Activated naive CD4-positive, alpha-beta T cell treated with anti-CD3 and anti-CD28 coated beads, Interleukin-2, amount 50 U/mL, for 72 hours (primary cell): ENCODE results near the gene TLK2. TPM values are rescaled to one million over a fixed set of nuclear protein-coding genes. Genes with fewer than 3 reads are reported as not detected.
A peak's percentile ranks its signal among the peaks of the same experiment; 100 is the strongest.

ENCODE experiments used
- ATAC-seq, 2 donors: fragments of 150-1000 bp; cut with Tn5 transposase; 2 replicates each; pipeline ENCODE4 v1.10.0; 2021; ENCODE audit warnings: mild to moderate bottlenecking in 2 of 2, moderate library complexity in 2 of 2
- DNase-seq, 2 donors: peaks; one replicate each; pipeline ENCODE4 v3.0.0; 2021 to 2022; ENCODE audit warnings: low spot score in 2 of 2
- H3K27ac Mint-ChIP-seq, 2 donors: one replicate each; pipeline ENCODE4 v1.8.0; 2022; ENCODE audit warnings: mild to moderate bottlenecking in 2 of 2, mixed read lengths in 2 of 2
- H3K36me3 Mint-ChIP-seq, 2 donors: one replicate each; pipeline ENCODE4 v1.8.0; 2022; ENCODE audit warnings: mixed read lengths in 2 of 2
- H3K9me3 Mint-ChIP-seq, 2 donors: one replicate each; pipeline ENCODE4 v1.8.0; 2022; ENCODE audit warnings: mixed read lengths in 2 of 2
- total RNA-seq, 2 donors: library from RNA; stranded (reverse); gene quantifications; one replicate each; pipeline ENCODE4 v1.2.3, GENCODE V29; 2022

Gene TLK2
- total RNA-seq, 2 donors from 2014 or later = 40.7 to 44.4 TPM

GRCh38 chr17:62648251-62648955 is 169.8 kb downstream of the TLK2 start:
- Mint-ChIP-seq H3K9me3 (no peaks in the 10 kb centered on the region), H3K27ac (no peak overlapping the region), H3K36me3 (no peaks in the 10 kb centered on the region)
- no peak for ATAC-seq
- DNase-seq = no peak

GRCh38 chr17:62648956-62649294 is 170.3 kb downstream of the TLK2 start:
- no peak for DNase-seq
- no peaks in the 10 kb centered on the region for H3K36me3 Mint-ChIP-seq
- no peak for ATAC-seq
- no peak overlapping the region for H3K27ac Mint-ChIP-seq
- H3K9me3 Mint-ChIP-seq = no peaks in the 10 kb centered on the region

- ATAC-seq = no peak
Measured at GRCh38 chr17:62649570-62649969, 170.9 kb downstream of the TLK2 start.

DNA sequence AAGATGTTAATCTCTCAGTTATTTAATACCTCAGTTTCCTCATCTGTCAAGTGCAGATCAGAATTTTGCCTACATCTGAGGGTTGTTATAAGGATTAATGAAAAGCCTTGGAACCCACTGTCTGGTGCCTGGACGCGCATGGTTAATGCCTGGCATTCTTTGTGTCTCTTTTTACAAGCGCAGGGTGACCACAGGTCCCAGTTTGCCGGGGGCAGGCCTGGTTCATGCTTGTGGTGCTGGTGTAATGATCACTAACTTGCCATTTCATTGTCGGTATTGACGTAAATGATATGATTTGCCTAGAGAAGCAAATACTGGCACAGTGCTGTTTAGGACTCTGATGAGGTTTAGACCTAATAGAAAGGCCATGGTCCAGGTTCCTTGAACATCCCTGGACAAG is 172.0 kb downstream of the TLK2 start:
- no peaks in the 10 kb centered on the region for H3K36me3 Mint-ChIP-seq

More at GRCh38 chr17:62649570-62649969, 170.9 kb downstream of the TLK2 start:
- H3K27ac Mint-ChIP-seq = no peak overlapping the region
- DNase-seq = no peak
- no peaks in the 10 kb centered on the region for H3K36me3 Mint-ChIP-seq
- no peaks in the 10 kb centered on the region for H3K9me3 Mint-ChIP-seq

DNA sequence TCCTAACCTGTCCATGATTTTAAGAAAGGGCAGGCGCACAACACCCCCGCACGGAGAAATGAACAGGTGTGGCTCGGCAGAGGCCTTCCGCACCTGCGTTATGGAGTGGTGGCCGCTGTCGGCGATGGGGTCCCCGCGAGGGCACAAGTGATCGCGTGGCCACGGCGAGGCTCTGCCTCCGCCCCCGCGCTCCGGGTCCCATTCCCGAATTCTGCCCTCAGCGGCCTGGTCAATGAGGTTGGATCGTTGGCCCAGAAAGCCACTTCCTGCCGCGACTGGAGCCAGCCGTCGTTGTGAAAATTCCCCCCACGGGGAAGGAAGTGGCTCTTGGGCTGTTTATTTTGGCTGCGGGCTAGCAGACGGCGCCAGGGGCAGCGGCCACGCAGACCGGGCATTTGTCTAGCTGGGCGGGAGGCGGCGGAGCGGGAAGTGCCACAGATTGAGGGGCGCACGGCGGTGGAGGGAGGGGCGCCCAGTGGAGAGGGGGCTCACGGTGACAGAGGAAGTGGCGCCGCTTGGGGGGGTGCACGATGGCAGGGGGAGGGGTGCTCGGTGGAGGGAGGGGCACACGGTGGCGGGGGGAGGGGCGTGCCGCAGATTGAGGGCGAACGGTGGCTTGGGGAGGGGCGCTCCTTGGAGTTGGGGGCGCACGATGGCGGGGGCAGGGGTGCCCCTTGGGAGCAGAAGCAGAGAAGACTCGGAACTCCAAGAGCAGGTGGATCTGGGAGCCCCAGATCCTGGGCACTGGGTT is 173.8 kb downstream of the TLK2 start:
- H3K27ac Mint-ChIP-seq = peak overlapping the region; percentile 44 to 93
- peak in 1 of 2 donors; percentile 4 for ATAC-seq

More for the DNA sequence above, 172.0 kb downstream of the TLK2 start:
- Mint-ChIP-seq H3K9me3 (no peaks in the 10 kb centered on the region), H3K27ac (no peak overlapping the region)
- ATAC-seq = no peak
- no peak for DNase-seq

GRCh38 chr17:62653002-62653825 is 174.6 kb downstream of the TLK2 start:
- Mint-ChIP-seq H3K36me3 (no peaks in the 10 kb centered on the region), H3K27ac (peak overlapping the region; percentile 44 to 93), H3K9me3 (no peaks in the 10 kb centered on the region)
- peak; percentile 94 to 95 for ATAC-seq
- DNase-seq = peak; percentile 90 to 98

More for the DNA sequence above, 173.8 kb downstream of the TLK2 start:
- peak in 1 of 2 donors; percentile 81 for DNase-seq
- H3K9me3 Mint-ChIP-seq = no peaks in the 10 kb centered on the region
- no peaks in the 10 kb centered on the region for H3K36me3 Mint-ChIP-seq

DNA sequence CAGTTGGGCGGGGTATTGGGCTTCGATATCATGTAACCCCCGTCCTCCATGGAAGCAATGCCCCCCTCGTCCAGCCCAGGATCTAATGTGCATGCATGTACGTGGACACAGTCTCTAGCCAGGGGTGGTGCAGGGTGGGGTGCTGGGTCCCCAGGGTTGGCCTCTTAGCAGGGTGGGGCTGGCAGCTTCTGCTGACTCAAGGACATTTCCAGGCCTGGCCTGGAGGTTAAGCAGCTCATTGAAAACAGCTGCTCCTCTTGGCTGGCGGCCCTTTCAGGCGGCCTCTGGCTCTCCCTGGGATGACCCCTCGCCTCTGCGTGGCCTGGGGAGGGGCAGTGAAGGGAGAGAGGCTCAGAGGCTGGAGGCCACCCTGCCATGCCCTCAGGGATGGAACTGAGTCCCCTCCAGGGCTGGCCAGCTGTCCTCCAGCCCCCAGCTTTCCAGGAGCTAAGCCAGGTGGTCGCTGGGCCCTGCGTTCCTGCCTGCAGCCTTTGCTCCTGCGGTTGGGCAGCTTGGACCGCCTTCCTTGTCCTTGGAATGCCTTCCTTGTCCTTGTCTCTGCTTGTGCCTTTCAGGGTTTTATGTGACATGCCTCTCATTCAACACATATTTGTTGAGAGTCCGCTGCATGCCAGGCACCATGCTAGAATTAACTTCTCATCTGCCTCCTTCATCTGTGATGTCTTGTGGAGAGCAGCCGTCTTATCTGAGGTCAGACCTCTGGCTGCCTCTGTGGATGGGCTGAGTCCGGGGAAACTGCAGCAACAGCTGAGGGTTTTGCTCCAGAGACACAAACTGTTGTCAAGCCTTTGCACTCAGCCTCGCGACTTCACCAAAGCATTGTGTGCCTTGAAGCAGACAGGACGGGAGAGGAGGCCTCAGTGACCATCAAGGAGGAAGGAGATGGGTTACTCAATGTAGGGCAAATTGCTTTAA is 175.5 kb downstream of the TLK2 start:
- ATAC-seq (peak in 1 of 2 donors; percentile 3), DNase-seq (no peak)
- Mint-ChIP-seq H3K9me3 (no peaks in the 10 kb centered on the region), H3K27ac (peak overlapping the region in 1 of 2 donors; percentile 93), H3K36me3 (no peaks in the 10 kb centered on the region)

DNA sequence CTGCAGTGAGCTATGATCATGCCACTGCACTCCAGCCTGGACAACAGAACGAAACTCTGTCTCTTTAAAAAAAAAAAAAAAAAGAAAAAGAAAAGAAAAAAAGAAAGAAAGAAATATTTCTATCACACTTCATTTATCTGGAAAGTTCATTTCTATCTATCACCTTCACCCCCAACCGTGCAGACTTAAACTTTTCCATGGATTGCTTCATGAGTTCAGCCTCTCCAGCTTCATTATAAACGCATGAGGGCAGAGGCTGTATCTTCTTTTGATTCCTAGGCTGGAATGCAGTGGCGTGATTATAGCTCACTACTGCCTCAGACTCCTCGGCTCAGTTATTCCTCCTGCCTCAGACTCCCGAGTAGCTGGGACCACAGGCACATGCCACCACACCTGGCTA is 177.0 kb downstream of the TLK2 start:
- H3K9me3 Mint-ChIP-seq = peaks cover 1 to 7% of the 10 kb centered on the region in 2 donors
- ATAC-seq (no peak), DNase-seq (no peak)
- peaks cover 2 to 3% of the 10 kb centered on the region in 2 donors for H3K36me3 Mint-ChIP-seq
- H3K27ac Mint-ChIP-seq = no peak overlapping the region

- Mint-ChIP-seq H3K27ac (no peak overlapping the region), H3K9me3 (peaks cover 5 to 15% of the 10 kb centered on the region in 2 donors), H3K36me3 (peaks cover 5 to 11% of the 10 kb centered on the region in 2 donors)
- no peak for ATAC-seq
- DNase-seq = no peak
Measured at GRCh38 chr17:62656446-62656845, 177.8 kb downstream of the TLK2 start.

GRCh38 chr17:62657145-62657665 is 178.6 kb downstream of the TLK2 start:
- H3K36me3 Mint-ChIP-seq = peaks cover 5 to 14% of the 10 kb centered on the region in 2 donors
- DNase-seq (no peak), ATAC-seq (no peak)
- peaks cover 5 to 16% of the 10 kb centered on the region in 2 donors for H3K9me3 Mint-ChIP-seq
- H3K27ac Mint-ChIP-seq = no peak overlapping the region

- H3K36me3 Mint-ChIP-seq = peaks cover 5 to 14% of the 10 kb centered on the region in 2 donors
- H3K9me3 Mint-ChIP-seq = peaks cover 5 to 16% of the 10 kb centered on the region in 2 donors
- ATAC-seq (no peak), DNase-seq (no peak)
- H3K27ac Mint-ChIP-seq = no peak overlapping the region
Measured at GRCh38 chr17:62657690-62658089, 179.1 kb downstream of the TLK2 start.

DNA sequence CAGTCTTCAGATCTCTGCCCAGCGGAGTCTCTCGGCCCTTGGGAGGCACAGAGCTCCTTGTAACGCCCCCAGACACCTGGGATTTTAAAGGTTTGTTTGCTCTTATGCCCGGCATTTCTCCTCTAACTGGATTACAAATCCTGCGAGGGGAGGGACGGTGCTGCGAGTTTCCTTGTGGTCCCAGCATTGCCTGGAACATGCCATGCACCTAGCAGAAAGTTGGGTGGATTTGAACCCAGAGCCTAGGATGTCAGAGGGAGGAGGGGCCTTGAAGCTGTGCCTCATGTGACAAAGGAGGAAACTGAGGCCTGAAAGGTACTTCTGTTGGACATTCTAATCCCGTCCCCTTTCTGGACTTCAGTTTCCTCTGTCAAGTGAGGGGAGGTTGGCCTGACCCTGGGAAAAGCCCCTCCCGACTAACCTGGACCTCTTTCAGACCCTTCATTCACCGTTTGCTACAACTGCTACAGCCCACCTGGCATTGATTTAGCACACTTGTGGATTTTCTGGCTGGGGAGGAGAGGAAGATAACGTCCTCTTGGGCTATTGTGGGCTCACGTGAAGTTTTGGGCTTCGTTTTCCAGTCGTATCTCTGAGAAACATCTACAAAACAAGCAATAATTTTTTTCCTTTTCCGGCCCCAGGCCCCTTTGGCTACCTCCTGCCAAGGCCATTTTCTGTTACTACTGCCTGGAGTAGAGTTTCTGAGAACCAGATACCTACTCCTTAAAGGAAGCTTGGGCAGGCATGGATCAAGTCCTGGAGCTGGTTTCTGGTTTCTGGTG is 179.7 kb downstream of the TLK2 start:
- DNase-seq = no peak
- ATAC-seq = no peak
- Mint-ChIP-seq H3K9me3 (peaks cover 5 to 16% of the 10 kb centered on the region in 2 donors), H3K27ac (no peak overlapping the region), H3K36me3 (peaks cover 5 to 14% of the 10 kb centered on the region in 2 donors)

DNA sequence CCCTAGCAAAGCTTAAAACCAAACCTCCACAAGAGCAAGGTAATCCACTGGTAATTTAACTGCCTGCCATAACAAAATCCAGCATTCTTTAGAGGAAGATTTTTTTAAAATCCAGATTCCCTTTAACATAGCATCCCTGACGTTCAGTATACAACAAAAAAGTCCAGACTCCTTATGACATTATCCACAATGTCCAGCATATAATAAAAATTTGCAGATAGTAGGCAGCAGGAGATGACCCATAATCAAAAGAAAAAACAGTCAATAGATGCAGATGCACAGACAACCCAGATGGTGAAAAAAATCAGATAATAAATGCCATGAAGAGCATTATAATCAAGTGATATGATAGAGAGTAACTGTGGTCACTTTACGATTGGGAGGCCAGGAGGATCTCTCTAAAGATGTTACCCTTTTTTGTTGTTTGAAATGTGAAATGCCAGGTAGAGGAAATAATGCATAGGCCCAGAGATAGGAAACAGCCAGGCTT is 182.0 kb downstream of the TLK2 start:
- Mint-ChIP-seq H3K36me3 (peaks cover 5 to 14% of the 10 kb centered on the region in 2 donors), H3K9me3 (peaks cover 5 to 16% of the 10 kb centered on the region in 2 donors), H3K27ac (no peak overlapping the region)
- ATAC-seq (no peak), DNase-seq (no peak)

GRCh38 chr17:62661337-62661736 is 182.7 kb downstream of the TLK2 start:
- Mint-ChIP-seq H3K27ac (no peak overlapping the region), H3K36me3 (peaks cover 5 to 14% of the 10 kb centered on the region in 2 donors)
- DNase-seq = no peak

GRCh38 chr17:62662855-62663254 is 184.2 kb downstream of the TLK2 start:
- Mint-ChIP-seq H3K36me3 (peaks cover 5 to 14% of the 10 kb centered on the region in 2 donors), H3K9me3 (peaks cover 5 to 16% of the 10 kb centered on the region in 2 donors), H3K27ac (no peak overlapping the region)
- no peak for DNase-seq
- ATAC-seq = no peak

More at GRCh38 chr17:62661337-62661736, 182.7 kb downstream of the TLK2 start:
- ATAC-seq = no peak
- peaks cover 5 to 16% of the 10 kb centered on the region in 2 donors for H3K9me3 Mint-ChIP-seq
